H1 (cell line): ENCODE data around the gene RWDD1. TPM values are rescaled to one million over a fixed set of nuclear protein-coding genes. Genes with fewer than 3 reads are reported as not detected.

Source experiments
- CBX8 ChIP-seq: fragments of 300-800, 300-1000 bp; sonication (generic); IDR thresholded peaks from 2 replicates; pipeline ENCODE4 v1.7.1; 2016; ENCODE audit warnings: low read depth, low read length, borderline replicate concordance
- HDAC6 ChIP-seq: IDR thresholded peaks from one replicate; pipeline ENCODE4 v1.7.1; 2012; ENCODE audit warnings: low read depth, mild to moderate bottlenecking, inconsistent platforms, low read length, moderate library complexity
- MAFK ChIP-seq: IDR thresholded peaks from 2 replicates; pipeline ENCODE4 v1.6.1; 2012; ENCODE audit warnings: low read depth, mild to moderate bottlenecking, improper control_type of control experiment, low read length
- RNF2 ChIP-seq: fragments of 200-900, 300-1000 bp; sonication (generic); IDR thresholded peaks from 2 replicates; pipeline ENCODE4 v1.7.1; 2016; ENCODE audit warnings: borderline replicate concordance, low read depth, mild to moderate bottlenecking, antibody characterized with exemption, low read length; ENCODE audit not compliant: poor library complexity, severe bottlenecking; ENCODE audit errors: missing control alignments
- SP4 ChIP-seq: IDR thresholded peaks from 2 replicates; pipeline ENCODE4 v1.6.1; 2012; ENCODE audit warnings: low read length, inconsistent platforms
- SUZ12 ChIP-seq: fragments of 200-600 bp; sonication (generic); IDR thresholded peaks from 2 replicates; pipeline ENCODE4 v1.6.1; 2012; ENCODE audit warnings: mild to moderate bottlenecking, inconsistent platforms, low read length, moderate library complexity, mixed read lengths
- TBP ChIP-seq: IDR thresholded peaks from 2 replicates; pipeline ENCODE4 v1.6.1; 2011; ENCODE audit warnings: low read depth, low read length, improper control_type of control experiment
- YY1 ChIP-seq: IDR thresholded peaks from 2 replicates; pipeline ENCODE4 v1.6.1; 2011; ENCODE audit warnings: low read depth, mild to moderate bottlenecking, low read length
- polyA plus RNA-seq, 7 experiments: library from polyadenylated mRNA; depleted of rRNA in 3 of 7; stranded (reverse) in 5 of 7; unstranded in 2 of 7; fragments of >200 nt in 5 of 7; fragments of 200-250 nt in 2 of 7; gene quantifications; 1 replicate in 5 of 7; 2 replicates in 1 of 7; 4 replicates in 1 of 7; pipeline versions ENCODE4 v1.2.1 to v1.2.3, GENCODE V29; 2011 to 2013; ENCODE audit warnings: missing spikeins in 2 of 7, mixed read lengths in 2 of 7
- total RNA-seq: library from RNA; stranded (reverse); fragmentation: NEBNext Ultra II Directional; extraction: Animal tissue kit (Norgen Biotek cat#: 25700); gene quantifications from 2 replicates; pipeline ENCODE4 v1.2.1, GENCODE V29; 2021

Gene RWDD1
- total and polyA plus RNA-seq, 2 of the 8 experiments (the other 6 are each of a cell fraction or from before 2014, with no cell fraction given): 19.5 to 35.2 TPM

DNA sequence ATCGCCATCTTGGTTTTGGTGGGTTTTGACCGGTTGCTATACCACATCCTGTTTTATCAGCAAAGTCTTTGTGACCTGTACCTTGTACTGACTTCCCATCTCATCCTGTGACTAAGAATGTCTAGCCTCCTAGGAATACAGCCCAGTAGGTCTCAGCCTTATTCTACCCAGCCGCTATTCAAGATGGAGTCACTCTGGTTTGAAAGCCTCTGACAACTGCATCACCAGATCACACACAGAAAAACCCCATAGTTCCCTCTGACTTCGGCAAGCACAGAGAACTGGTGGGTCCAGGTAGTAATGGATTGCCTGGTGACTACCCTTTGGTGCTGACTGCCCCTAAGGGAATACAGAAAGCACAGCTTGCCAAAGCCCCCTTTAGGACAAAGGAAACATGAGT lies 34.6 kb downstream of the RWDD1 start (continued):
- TF ChIP-seq RNF2 (no peak), SP4 (no peak), YY1 (no peak), HDAC6 (no peak), SUZ12 (no peak), CBX8 (no peak), TBP (no peak), MAFK (no peak)
